ENCODE measurements around the gene PAK5. TPM values are rescaled to one million over a fixed set of nuclear protein-coding genes. Genes with fewer than 3 reads are reported as not detected.

PAK5 gene
- total RNA-seq, 1 donor from 2014 or later = under 0.01 TPM

GRCh38 chr20:9578594-9578993, 260.3 kb downstream of the PAK5 start:
- no peak for DNase-seq (ENCODE audit: low read depth in 2 of 2)

GRCh38 chr20:9577397-9577796, 261.5 kb downstream of the PAK5 start:
- DNase-seq (ENCODE audit: low read depth in 2 of 2) = no peak

GRCh38 chr20:9576695-9577094, 262.2 kb downstream of the PAK5 start:
- DNase-seq (ENCODE audit: low read depth in 2 of 2) = no peak

- DNase-seq (ENCODE audit: low read depth in 2 of 2) = no peak
Observed at GRCh38 chr20:9575836-9576235, 263.0 kb downstream of the PAK5 start.

- no peak for DNase-seq (ENCODE audit: low read depth in 2 of 2)
Observed at GRCh38 chr20:9574776-9575175, 264.1 kb downstream of the PAK5 start.

- no peak for DNase-seq (ENCODE audit: low read depth in 2 of 2)
Observed at GRCh38 chr20:9574181-9574580, 264.7 kb downstream of the PAK5 start.

- no peak for DNase-seq (ENCODE audit: low read depth in 2 of 2)
Observed at GRCh38 chr20:9573335-9574151, 265.3 kb downstream of the PAK5 start.

- no peak for DNase-seq (ENCODE audit: low read depth in 2 of 2)
Observed at GRCh38 chr20:9572670-9573069, 266.2 kb downstream of the PAK5 start.

GRCh38 chr20:9571783-9572182, 267.1 kb downstream of the PAK5 start:
- DNase-seq (ENCODE audit: low read depth in 2 of 2) = no peak

- no peak for DNase-seq (ENCODE audit: low read depth in 2 of 2)
Observed at GRCh38 chr20:9570612-9571011, 268.3 kb downstream of the PAK5 start.

GRCh38 chr20:9566977-9567376, 271.9 kb downstream of the PAK5 start:
- DNase-seq (ENCODE audit: low read depth in 2 of 2) = no peak

- DNase-seq (ENCODE audit: low read depth in 2 of 2) = no peak
Observed at GRCh38 chr20:9565910-9566550, 272.8 kb downstream of the PAK5 start.

GRCh38 chr20:9557411-9557810, 281.5 kb downstream of the PAK5 start:
- no peak for DNase-seq (ENCODE audit: low read depth in 2 of 2)

- no peak for DNase-seq (ENCODE audit: low read depth in 2 of 2)
Observed at GRCh38 chr20:9555781-9556180, 283.1 kb downstream of the PAK5 start.

GRCh38 chr20:9551808-9552550, 286.9 kb downstream of the PAK5 start:
- DNase-seq (ENCODE audit: low read depth in 2 of 2) = no peak

- DNase-seq (ENCODE audit: low read depth in 2 of 2) = no peak
Observed at GRCh38 chr20:9550871-9551270, 288.0 kb downstream of the PAK5 start.

- DNase-seq (ENCODE audit: low read depth in 2 of 2) = no peak
Observed at GRCh38 chr20:9550283-9550682, 288.6 kb downstream of the PAK5 start.

GRCh38 chr20:9543214-9543613, 295.7 kb downstream of the PAK5 start:
- peak in 1 of 2 donors; percentile 32 for DNase-seq (ENCODE audit: low read depth in 2 of 2)

- no peak for DNase-seq (ENCODE audit: low read depth in 2 of 2)
Observed at GRCh38 chr20:9535449-9535848, 303.4 kb downstream of the PAK5 start.

- DNase-seq (ENCODE audit: low read depth in 2 of 2) = no peak
Observed at GRCh38 chr20:9534025-9534424, 304.9 kb downstream of the PAK5 start.

- no peak for DNase-seq (ENCODE audit: low read depth in 2 of 2)
Observed at GRCh38 chr20:9532069-9532838, 306.6 kb downstream of the PAK5 start.

GRCh38 chr20:9531581-9531980, 307.3 kb downstream of the PAK5 start:
- DNase-seq (ENCODE audit: low read depth in 2 of 2) = no peak

Measured in dermis microvascular lymphatic vessel endothelial cell (primary cell).